ENCODE data around the gene ZNF763. TPM values are rescaled to one million over a fixed set of nuclear protein-coding genes. Genes with fewer than 3 reads are reported as not detected.

Gene ZNF763
- total and polyA plus RNA-seq, 4 donors: 0.31 to 1.3 (median 0.90) TPM

- Histone ChIP-seq H3K27ac (ENCODE audit: low read depth in 1 of 2, low read length in 2 of 2) (no peak overlapping the region), H3K4me3 (ENCODE audit: low read depth in 1 of 3, low read length in 3 of 3) (peak overlapping the region in 2 of 3 donors; percentile 35 to 64), H3K9ac (ENCODE audit: low read depth in 1 of 2, low read length in 2 of 2) (no peak overlapping the region), H3K9me3 (ENCODE audit: control insufficient read depth in 4 of 4, low read length in 3 of 4) (peaks cover 38 to 53% (median 42%) of the 10 kb centered on the region in 4 donors), H3K4me1 (ENCODE audit: control insufficient read depth in 4 of 4, insufficient read depth in 4 of 4, low read length in 3 of 4) (peaks cover 0 to under 1% (median 0%) of the 10 kb centered on the region in 4 donors), H3K36me3 (ENCODE audit: control insufficient read depth in 4 of 4, insufficient read depth in 3 of 4, low read depth in 1 of 4, low read length in 3 of 4) (peaks cover 3 to 21% (median 14%) of the 10 kb centered on the region in 4 donors), H3K27me3 (ENCODE audit: control insufficient read depth in 4 of 4, insufficient read depth in 4 of 4, low read length in 3 of 4) (no peaks in the 10 kb centered on the region)
- TF ChIP-seq HNF4G (IDR thresholded peaks at IDR 0.05) (no peak), REST (IDR thresholded peaks at IDR 0.05) (no peak), GABPA (IDR thresholded peaks at IDR 0.05 in 1 of 2, conservative IDR thresholded peaks at IDR 0.05 in 1 of 2) (no peak), RAD21 (IDR thresholded peaks at IDR 0.05) (no peak), CTCF (IDR thresholded peaks at IDR 0.05; ENCODE audit: low read depth, low read length, missing input control) (no peak), FOXA2 (IDR thresholded peaks at IDR 0.05) (no peak), NR2F2 (IDR thresholded peaks at IDR 0.05) (no peak), RXRA (IDR thresholded peaks at IDR 0.05) (no peak), ATF3 (IDR thresholded peaks at IDR 0.05) (no peak), ZBTB33 (IDR thresholded peaks at IDR 0.05) (no peak), SP1 (IDR thresholded peaks at IDR 0.05) (no peak), HNF4A (conservative IDR thresholded peaks at IDR 0.05) (no peak), YY1 (IDR thresholded peaks at IDR 0.05) (no peak), FOXA1 (IDR thresholded peaks at IDR 0.05) (no peak), JUND (IDR thresholded peaks at IDR 0.05) (no peak), MAX (IDR thresholded peaks at IDR 0.05) (no peak), EGR1 (IDR thresholded peaks at IDR 0.05; ENCODE audit: low read depth in 2 of 2) (no peak)
- 90% methylated on average over 4 of the region's 4 CpGs for WGBS
- DNase-seq (ENCODE audit: low spot score): no peak
Measured at GRCh38 chr19:11982526-11982925, 17.7 kb downstream of the ZNF763 start.
